ENCODE results near the gene CD200R1L.

DNA sequence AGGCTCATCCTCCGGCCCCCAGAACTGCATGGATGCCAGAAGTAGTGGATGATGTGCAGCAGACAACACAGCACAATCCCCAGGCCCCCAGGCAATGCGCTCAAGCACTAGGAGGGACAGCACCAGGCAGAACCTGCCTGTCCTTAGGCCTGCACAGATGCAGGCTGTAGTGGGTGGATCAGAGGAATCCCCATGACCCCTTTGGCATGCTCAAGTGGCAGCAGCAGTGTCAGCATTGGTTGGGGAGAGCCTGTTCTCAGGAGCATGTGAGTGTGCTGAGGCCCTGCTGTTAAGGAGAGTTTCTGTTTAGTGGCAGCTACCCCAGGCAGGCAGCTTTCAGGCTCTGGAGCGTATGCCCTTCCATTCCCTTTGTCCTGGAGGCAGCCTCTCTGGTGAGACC, 25.1 kb upstream of the CD200R1L start:
- TF ChIP-seq SIN3A (IDR thresholded peaks at IDR 0.05; ENCODE audit: borderline replicate concordance, insufficient read depth, low read depth, low read length) (no peak), POLR2AphosphoS5 (IDR thresholded peaks at IDR 0.05; ENCODE audit: low read depth, low read length) (no peak)
- TF ChIP-seq, protein P1, sequence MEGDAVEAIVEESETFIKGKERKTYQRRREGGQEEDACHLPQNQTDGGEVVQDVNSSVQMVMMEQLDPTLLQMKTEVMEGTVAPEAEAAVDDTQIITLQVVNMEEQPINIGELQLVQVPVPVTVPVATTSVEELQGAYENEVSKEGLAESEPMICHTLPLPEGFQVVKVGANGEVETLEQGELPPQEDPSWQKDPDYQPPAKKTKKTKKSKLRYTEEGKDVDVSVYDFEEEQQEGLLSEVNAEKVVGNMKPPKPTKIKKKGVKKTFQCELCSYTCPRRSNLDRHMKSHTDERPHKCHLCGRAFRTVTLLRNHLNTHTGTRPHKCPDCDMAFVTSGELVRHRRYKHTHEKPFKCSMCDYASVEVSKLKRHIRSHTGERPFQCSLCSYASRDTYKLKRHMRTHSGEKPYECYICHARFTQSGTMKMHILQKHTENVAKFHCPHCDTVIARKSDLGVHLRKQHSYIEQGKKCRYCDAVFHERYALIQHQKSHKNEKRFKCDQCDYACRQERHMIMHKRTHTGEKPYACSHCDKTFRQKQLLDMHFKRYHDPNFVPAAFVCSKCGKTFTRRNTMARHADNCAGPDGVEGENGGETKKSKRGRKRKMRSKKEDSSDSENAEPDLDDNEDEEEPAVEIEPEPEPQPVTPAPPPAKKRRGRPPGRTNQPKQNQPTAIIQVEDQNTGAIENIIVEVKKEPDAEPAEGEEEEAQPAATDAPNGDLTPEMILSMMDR (IDR thresholded peaks at IDR 0.05), result no peak

All from Panc1 (cell line).